ENCODE measurements around the gene CCL5. TPM values are rescaled to one million over a fixed set of nuclear protein-coding genes. Genes with fewer than 3 reads are reported as not detected.

CCL5 gene
- total and polyA plus RNA-seq, 10 of the 15 experiments (the other 5 are each of a cell fraction or from before 2014, with no cell fraction given), result 45.7 to 186 (median 90.8) TPM

DNA sequence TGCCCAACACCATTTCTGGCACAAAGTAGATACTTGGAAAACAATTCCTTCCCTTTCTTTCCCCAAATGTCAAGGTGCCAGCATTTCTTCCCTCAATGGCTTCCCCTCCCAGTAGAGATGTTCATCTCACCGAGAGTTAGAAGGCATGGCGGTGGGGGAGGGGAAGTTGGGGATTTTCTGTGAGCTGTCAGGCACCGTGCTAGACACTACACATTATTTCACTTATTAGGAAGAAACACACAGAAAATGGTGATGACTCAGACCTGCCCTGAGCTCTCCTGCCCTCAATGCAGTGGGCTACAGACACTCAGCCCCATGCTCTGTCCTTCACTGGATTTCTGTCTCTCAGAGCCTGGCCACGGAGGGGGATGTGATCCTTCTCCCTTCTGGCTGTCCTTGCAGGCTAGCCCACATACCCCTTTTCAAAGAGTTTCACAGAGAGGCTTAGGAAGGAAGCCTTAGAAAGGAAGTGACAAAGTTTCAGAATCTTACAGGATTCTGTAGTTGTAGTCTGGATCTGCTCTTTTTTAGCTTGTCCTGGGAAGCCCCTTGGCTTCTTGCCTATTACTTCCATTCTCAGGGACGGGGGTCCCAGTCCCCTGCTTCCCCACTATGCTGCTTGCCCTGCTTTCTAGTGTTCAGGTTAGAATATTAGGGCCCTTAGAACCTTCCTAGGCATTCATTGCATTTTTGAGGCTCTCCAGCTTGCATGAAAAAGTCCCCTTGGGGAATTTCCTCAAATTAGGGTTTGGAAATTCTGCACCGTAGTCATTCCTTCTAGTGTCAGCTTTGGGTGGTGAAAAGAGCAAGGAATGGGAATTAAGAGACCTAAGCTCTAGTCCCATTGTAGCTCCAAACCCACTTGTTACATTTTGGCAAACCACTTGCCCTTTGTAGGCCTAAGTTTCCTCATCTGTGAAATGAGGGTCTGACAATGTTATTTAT lies 12.2 kb upstream of the CCL5 start (continued):
- TF ChIP-seq EED (IDR thresholded peaks at IDR 0.05; ENCODE audit: low read depth), result peak; percentile 74
- no peak for TF ChIP-seq PML (IDR thresholded peaks at IDR 0.05; ENCODE audit: low read length)
- TF ChIP-seq, protein P1, sequence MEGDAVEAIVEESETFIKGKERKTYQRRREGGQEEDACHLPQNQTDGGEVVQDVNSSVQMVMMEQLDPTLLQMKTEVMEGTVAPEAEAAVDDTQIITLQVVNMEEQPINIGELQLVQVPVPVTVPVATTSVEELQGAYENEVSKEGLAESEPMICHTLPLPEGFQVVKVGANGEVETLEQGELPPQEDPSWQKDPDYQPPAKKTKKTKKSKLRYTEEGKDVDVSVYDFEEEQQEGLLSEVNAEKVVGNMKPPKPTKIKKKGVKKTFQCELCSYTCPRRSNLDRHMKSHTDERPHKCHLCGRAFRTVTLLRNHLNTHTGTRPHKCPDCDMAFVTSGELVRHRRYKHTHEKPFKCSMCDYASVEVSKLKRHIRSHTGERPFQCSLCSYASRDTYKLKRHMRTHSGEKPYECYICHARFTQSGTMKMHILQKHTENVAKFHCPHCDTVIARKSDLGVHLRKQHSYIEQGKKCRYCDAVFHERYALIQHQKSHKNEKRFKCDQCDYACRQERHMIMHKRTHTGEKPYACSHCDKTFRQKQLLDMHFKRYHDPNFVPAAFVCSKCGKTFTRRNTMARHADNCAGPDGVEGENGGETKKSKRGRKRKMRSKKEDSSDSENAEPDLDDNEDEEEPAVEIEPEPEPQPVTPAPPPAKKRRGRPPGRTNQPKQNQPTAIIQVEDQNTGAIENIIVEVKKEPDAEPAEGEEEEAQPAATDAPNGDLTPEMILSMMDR (IDR thresholded peaks at IDR 0.05 in 2 of 3, conservative IDR thresholded peaks at IDR 0.05 in 1 of 3; ENCODE audit: control insufficient read depth in 2 of 3, extremely low read depth in 1 of 3, insufficient read depth in 1 of 3, low read depth in 3 of 3, low read length in 3 of 3), result no peak
- no peak for TF ChIP-seq CEBPB (IDR thresholded peaks at IDR 0.05; ENCODE audit: borderline replicate concordance in 1 of 2, low read depth in 2 of 2, low read length in 2 of 2)
- no peak for TF ChIP-seq NFXL1 (IDR thresholded peaks at IDR 0.05; ENCODE audit: borderline replicate concordance)
- TF ChIP-seq RFX5 (IDR thresholded peaks at IDR 0.05; ENCODE audit: low read depth, low read length), result no peak
- no peak for TF ChIP-seq POLR2AphosphoS2 (IDR thresholded peaks at IDR 0.05; ENCODE audit: low read depth, low read length)
- no peak for TF ChIP-seq SMAD5 (IDR thresholded peaks at IDR 0.05; ENCODE audit: low read depth)
- no peak for TF ChIP-seq BHLHE40 (IDR thresholded peaks at IDR 0.05; ENCODE audit: borderline replicate concordance in 1 of 2, low read depth in 2 of 2, low read length in 1 of 2)
- peak; percentile 47 for TF ChIP-seq MTA2 (IDR thresholded peaks at IDR 0.05; ENCODE audit: low read depth)
- no peak for TF ChIP-seq RAD21 (IDR thresholded peaks at IDR 0.05; ENCODE audit: insufficient read depth, low read depth, low read length)
- no peak for TF ChIP-seq JUND (IDR thresholded peaks at IDR 0.05; ENCODE audit: low read depth, low read length)
- no peak for TF ChIP-seq ZNF274 (IDR thresholded peaks at IDR 0.05; ENCODE audit: insufficient read depth, insufficient read length)
- no peak for TF ChIP-seq POLR2AphosphoS5 (IDR thresholded peaks at IDR 0.05; ENCODE audit: low read length)
- TF ChIP-seq ZSCAN29 (IDR thresholded peaks at IDR 0.05), result no peak
- no peak for TF ChIP-seq BACH1 (IDR thresholded peaks at IDR 0.05; ENCODE audit: borderline replicate concordance)
- TF ChIP-seq DPF2 (IDR thresholded peaks at IDR 0.05), result peak; percentile 70; the same call in 1 of the 2 replicates
- TF ChIP-seq TCF3 (IDR thresholded peaks at IDR 0.05; ENCODE audit: borderline replicate concordance, insufficient read depth, low read depth, low read length), result no peak

Measured in GM12878 (cell line).